ENCODE results near the gene CLEC1B.

CLEC1B gene

GRCh38 chr12:10030446-10030845 lies 31.5 kb upstream of the CLEC1B start, which contains the start of gene CLEC9A:
CLEC9A (plus strand) TSS chr12:10030682; CDS start chr12:10052688, 22,006 bp downstream.
- Histone ChIP-seq H3K27ac (replicated peaks) (peak within 1 kb of the TSS; percentile 96), H3K4me3 (replicated peaks; ENCODE audit: insufficient read depth, low read length) (no peak within 1 kb of the TSS), H3K27me3 (ENCODE audit: insufficient read depth, poor library complexity, severe bottlenecking) (no peaks in the 10 kb centered on the region)
- peak in 1 of 2 experiments; percentile 73 for DNase-seq (ENCODE audit: low read depth in 1 of 2, low spot score in 1 of 2)
- TF ChIP-seq CTCF (IDR thresholded peaks at IDR 0.05; ENCODE audit: insufficient read depth, low read length) (no peak), GABPA (IDR thresholded peaks at IDR 0.05; ENCODE audit: low read depth) (no peak), REST (IDR thresholded peaks at IDR 0.05; ENCODE audit: insufficient replicate concordance, low read depth) (no peak), POLR2AphosphoS5 (IDR thresholded peaks at IDR 0.05; ENCODE audit: low read depth) (no peak), SPI1 (IDR thresholded peaks at IDR 0.05; ENCODE audit: borderline replicate concordance, low read depth) (no peak)

- Histone ChIP-seq H3K4me3 (replicated peaks; ENCODE audit: insufficient read depth, low read length) (peak overlapping the region; percentile 25), H3K27ac (replicated peaks) (peak overlapping the region; percentile 96)
Measured at GRCh38 chr12:10027721-10028120, 28.8 kb upstream of the CLEC1B start.

More at GRCh38 chr12:10027721-10028120, 28.8 kb upstream of the CLEC1B start:
- DNase-seq (ENCODE audit: low read depth in 1 of 2, low spot score in 1 of 2): peak; percentile 94 to 97
- TF ChIP-seq SPI1 (IDR thresholded peaks at IDR 0.05; ENCODE audit: borderline replicate concordance, low read depth): no peak
- peak; percentile 96 for TF ChIP-seq POLR2AphosphoS5 (IDR thresholded peaks at IDR 0.05; ENCODE audit: low read depth)
- TF ChIP-seq REST (IDR thresholded peaks at IDR 0.05; ENCODE audit: insufficient replicate concordance, low read depth): no peak
- no peak for TF ChIP-seq CTCF (IDR thresholded peaks at IDR 0.05; ENCODE audit: insufficient read depth, low read length)
- TF ChIP-seq GABPA (IDR thresholded peaks at IDR 0.05; ENCODE audit: low read depth): no peak
- H3K27me3 ChIP-seq (ENCODE audit: insufficient read depth, poor library complexity, severe bottlenecking): no peaks in the 10 kb centered on the region

Measured in HL-60 (cell line).